GM04503 (cell line): ENCODE data around the gene POLR3E.
A peak's percentile ranks its signal among the peaks of the same experiment; 100 is the strongest.
"Not testable (repeated sequence)": the region's sequence is repeated elsewhere in the genome, so short reads cannot be mapped to it uniquely, and the experiment has no call there.

Source experiments
- DNase-seq: peaks from one replicate; pipeline ENCODE4 v3.0.0-alpha.2; 2012; ENCODE audit warnings: low read depth

The POLR3E gene

DNA sequence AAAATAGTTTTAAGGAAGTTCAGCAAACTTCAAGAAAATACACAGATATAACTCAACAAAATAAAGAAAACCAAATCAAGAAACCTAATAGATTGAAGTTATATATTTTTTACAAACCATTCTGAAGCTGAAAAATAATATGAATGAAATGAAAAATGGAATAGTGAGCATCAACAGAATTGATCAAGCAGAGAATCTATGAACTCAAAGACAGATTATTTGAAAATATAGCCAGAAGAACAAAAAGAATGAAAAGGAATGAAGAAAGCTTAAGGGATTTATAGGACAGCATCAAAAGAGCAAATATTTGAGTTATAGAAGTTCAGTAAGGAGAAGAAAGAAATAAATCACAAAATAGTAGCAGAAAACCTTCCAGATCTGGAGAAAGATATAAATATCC is 39.4 kb downstream of the POLR3E start:
- no peak for DNase-seq

DNA sequence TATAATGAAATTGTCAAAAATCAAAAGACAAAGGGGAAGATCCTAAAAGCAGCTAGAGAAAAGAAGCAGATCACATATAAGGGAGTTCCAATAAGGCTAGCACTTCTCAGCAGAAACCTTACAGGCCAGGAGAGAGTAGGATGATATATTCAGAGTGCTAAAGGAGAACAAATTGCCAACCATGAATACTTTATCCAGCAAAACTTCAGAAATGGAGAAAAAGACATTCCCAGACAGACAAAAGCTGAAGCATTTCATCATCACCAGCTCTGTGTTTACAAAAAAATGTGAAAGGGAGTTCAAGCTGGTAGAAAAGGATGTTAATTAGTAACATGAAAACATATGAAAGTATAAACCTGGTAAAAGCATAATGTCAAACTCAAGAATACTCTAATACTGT is 39.8 kb downstream of the POLR3E start:
- no peak for DNase-seq

DNA sequence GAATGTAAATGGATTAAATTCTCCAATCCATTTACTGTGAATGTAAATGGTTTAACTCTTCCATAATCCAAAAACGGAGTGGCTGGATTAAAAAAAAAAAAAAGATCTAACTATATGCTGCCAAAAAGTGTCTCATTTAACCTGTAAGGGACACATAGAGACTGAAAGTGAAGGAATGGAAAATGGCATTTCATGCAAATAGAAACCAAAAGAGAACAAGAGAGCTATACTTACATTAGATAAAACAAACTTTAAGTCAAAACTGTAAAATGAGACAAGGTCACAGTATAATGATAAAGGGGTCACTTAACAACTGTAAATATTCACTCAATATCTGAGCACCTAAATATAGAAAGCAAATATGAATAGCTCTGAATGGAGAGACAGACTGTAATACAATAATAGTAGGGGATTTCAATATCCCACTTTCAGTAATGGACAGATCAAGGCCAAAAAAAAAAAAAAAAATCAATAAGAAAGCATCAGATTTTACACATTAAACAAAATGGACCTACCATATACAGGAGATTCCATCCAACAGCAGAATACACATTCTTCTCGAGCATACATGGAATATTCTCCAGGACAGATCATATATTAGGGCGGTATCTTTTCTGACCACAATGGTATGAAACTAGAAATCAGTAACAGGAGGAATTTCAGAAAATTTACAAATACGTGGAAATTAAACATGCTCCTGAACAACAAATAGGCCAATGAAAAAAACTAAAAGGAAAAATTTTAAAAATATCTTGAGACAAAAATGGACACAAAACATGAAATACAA is 40.8 kb downstream of the POLR3E start:
- no peak for DNase-seq

DNA sequence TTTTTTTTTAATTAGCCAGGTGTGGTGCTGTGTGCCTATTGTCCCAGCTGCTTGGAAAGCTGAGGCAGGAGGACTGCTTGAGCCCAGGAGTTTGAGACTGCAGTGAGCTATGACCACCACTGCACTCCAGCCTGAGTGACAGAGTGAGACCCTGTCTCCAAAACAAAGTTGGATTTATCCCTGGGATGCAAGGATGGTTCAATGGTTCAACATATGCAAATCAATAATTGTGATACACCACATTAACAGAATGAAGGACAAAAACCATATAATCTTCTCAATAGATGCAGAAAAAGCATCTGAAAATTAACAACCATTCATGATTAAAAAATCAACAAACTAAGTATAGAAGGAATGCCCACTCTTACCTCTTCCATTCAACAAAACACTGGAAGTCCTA is 43.7 kb downstream of the POLR3E start:
- DNase-seq = no peak

DNA sequence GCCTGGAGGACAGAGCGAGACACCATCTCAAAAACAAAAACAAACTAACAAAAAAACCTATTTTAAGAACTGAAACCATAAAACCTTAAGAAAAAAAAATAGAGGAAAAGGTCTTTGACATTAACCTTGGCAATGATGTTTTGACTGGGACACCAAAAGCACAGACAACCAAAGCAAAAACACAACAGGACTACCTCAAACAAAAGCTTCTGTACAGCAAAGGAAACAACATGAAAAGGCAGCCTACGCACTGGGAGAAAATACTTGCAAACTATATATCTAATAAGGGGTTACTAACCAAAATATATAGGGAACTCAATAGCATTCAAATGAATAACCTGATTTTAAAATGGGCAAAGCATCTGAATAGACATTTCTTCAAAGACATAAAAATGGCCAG is 44.9 kb downstream of the POLR3E start:
- DNase-seq = no peak

DNA sequence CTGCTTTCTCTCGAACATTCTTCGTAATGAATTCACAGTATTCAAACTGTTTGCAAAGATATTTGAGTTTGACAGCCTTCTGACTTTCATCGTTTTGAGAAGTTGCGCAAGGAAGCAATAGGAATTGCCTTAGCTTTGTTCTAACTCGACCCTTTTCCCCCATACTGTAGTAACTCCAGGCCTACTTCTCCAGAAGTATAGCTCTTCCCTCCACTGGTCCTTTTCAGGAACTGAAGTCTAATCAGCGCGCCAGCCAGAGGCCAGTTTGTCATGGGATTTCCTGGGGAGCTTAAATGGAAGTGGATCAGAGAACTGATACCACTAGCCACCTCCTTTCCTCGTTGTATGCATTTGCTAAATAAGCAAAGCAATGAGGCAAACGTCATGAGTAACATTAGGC is 49.3 kb downstream of the POLR3E start:
- no peak for DNase-seq

DNA sequence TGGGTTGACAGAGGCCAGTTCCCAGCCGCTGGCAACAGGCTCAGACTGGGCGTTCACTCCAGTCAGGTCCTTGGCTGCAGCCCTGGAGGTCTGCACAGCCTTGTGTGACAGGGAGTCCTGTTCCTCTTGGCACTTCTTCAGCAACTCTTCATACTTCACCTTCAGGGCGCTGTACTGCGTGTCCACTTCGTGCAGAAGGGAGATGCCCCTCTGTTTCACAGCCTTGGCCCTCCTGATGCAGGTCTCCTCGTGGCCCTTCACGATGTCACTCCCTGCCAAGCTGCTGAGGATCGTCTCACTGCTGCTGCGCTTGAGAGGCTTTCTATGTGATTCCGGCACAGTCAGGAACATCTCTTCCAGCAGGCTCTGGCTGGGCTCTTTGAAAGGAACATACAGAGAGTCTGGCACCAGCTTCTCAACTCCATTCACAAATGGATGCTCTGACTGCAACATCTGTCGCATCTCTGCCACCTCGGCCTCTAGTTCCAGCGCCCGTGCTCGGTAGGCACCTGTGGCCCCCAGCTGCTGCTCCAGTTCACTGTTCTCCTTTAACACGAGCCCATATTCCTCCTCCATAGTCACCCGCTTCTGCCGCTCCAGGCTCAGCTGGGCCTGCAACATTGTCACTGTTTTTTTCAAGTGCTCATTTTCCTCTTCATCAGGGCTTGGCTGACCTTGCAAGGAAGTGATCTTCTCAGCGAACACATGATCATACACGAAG is 50.1 kb downstream of the POLR3E start:
- no peak for DNase-seq

DNA sequence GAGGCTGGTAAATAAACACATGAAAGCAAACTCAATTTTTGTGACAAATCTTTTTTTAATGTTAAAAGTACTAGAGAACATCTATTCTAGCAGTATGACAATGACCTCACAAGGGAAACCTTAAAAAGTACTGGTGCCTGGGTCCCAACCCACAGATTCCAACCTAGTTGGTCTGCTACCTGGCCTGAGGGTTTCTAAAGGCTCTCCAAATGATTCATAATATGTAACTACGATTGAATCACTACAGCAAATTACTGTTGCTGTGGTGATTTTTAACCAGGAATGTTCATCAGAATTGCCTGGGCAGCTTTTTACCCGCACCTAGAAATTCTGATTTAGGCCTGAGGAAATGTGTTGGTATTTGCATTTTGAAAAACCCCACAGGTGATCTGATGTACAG is 51.1 kb downstream of the POLR3E start:
- DNase-seq = no peak

DNA sequence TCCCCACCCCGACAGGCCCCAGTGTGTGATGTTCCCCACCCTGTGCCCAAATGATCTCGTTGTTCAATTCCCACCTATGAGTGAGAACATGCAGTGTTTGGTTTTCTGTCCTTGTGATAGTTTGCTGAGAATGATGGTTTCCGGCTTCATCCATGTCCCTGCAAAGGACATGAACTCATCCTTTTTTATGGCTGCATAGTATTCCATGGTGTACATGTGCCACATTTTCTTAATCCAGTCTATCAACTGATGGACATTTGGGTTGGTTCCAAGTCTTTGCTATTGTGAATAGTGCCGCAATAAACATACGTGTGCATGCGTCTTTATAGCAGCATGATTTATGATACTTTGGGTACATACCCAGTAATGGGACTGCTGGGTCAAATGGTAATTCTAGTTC is 53.8 kb downstream of the POLR3E start:
- DNase-seq = not testable (repeated sequence)

DNA sequence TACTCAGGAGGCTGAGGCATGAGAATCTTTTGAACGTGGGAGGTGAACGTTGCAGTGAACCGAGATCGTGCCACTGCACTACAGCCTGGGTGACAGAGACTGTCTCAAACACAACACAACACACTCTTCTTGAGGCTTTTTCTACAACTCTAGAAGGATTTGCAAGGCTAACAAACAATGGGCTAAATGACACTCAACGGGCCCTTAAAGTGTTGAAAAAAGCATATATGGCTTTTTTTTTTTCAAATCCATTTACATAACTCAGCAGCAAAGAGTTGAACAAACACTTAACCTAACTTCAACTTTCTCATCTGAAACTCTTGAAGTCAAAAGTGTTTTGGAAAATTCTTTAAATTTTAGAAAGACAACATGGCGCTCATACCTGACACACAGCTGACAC is 54.9 kb downstream of the POLR3E start:
- no peak for DNase-seq

DNA sequence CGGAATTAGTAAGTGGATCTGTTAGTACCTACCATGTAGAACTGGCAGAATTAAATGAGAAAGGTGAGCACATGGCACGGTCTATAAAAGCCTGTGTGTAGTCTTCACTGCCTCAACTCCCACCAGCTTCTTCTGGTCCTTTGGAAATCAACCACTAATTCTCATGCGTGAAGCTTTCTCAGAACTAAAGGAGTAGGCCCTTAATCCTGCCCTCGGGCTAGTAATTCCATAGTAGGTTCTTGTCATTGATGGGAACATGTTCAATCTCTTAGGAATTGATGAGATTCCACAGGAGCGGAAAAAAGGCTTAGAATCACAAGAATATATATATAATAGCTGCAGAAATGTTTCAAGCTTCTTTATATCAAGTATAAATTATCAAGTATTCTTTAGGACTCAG is 55.5 kb downstream of the POLR3E start:
- no peak for DNase-seq

DNA sequence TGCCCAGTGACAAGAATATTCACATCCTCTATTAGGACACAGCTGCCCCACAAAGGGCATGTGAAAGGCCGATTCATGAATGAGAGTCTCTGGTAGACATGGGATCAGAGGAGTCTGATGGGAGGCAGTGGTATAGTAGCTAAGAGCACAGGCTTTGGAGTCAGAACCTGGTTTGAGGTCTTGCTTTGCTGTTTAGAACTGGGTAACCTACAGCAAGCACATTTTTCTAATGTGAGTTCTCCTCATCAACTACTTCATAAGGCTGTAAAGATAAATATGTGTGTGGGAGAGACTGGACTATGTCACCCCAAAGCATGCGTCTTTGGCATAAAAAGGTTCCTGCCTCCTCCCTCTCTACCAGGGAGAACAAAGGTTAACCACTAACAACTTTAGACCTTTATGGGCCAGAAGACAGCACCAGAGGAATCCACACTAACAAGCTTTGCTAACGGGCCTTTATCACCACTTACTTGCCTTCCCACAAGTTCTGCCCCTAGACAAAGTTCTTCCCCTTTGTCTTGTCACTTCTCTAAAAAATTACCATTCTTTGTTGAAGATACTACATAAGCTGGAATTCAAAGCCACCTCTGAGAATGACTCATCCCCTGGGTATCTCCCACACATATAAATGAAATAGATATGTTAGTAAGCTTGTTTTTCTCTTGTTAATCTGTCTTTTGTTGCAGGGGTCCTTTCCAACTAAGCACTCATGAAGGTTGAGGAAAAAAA is 56.1 kb downstream of the POLR3E start:
- peak; percentile 85 for DNase-seq

DNA sequence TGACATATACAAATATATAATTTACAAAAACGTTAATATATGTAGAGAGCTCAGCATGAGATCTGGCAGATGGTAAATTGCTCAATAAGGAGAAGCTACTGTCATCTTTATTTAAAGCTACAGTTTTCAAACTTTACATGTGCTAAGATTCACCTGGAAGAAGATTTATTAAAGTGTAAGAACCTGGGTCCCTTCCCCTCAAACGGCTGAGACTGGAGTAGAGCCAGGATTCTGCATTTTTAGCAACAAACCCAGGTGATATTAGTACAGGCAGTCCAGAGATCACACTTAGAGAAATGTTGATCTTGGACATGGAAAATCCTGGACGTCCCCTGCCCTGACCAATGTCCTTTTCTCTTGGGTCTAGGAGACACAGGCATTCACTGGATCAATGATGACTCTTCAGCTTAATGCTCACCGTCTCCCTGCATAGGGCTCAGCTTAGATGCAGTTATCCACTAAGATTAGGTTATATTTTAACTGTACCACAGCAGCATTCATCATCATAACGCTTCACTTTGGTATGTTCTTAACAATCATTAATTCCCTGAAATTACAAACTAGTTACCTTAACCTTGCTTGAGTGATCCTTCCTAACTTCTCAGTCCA is 56.8 kb downstream of the POLR3E start:
- no peak for DNase-seq

DNA sequence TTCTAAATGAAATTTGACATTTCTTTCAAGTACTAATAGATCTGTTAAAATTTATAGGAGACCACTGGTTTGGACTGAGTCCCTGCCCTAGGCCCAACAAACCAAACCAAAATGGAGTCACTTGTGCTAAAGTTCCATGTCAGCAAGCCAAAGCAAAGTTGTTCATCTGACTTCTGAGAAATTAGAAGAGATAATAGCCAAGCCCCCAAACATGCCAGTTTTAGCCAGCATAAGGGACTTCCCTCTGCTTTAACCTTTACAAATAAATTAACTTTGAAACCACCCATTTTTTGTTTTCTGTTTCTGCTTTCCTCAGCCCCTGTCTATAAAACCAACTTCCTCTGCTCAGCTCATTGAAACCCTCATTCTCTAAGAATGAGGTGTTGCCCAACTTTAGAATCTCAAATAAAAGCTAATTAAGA is 58.3 kb downstream of the POLR3E start:
- DNase-seq = no peak

DNA sequence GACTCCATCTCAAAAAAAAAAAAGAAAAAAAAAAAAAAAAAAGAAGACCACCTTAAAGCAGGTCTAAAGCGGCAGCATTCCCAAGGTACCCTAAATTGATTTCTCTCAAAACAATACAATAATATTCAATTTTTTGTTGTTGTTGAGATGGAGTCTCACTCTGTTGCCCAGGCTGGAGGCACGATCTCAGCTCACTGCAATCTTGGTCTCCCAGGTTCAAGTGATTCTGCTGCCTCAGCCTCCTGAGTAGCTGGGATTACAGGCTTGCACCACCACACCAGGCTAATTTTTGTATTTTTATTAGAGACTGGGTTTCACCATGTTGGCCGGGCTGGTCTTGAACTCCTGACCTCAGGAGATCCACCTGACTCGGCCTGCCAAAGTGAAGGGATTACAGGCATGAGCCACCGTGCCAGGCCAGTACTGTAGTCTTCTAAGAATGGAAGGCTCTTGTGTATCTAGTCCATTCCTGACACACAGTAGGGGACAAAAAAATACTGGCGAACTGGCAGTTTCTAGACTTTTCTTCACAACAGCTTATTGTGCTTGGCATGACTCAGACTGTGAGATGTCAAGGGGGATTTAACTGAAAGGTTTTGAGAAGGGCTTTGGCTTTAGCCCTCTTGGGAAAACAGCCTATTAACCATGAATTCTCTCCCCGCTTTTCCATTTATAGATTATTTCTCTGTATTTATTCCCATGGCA is 59.9 kb downstream of the POLR3E start:
- no peak for DNase-seq

DNA sequence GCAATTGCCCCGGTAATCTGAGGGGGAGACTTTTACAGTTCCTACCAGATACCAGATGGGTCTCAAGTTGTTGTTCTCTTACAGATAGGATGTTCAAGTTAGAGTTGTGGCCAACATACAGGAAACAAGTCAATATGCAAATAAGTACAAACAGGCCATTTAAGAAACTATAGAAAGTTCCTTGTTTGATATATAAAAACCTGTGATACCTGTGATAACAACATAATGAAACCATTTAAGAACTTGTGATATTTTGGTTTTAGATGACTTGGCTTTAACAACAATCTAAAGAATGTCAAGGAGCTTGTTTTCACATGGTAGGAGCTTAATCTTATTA is 60.4 kb downstream of the POLR3E start:
- DNase-seq = no peak

DNA sequence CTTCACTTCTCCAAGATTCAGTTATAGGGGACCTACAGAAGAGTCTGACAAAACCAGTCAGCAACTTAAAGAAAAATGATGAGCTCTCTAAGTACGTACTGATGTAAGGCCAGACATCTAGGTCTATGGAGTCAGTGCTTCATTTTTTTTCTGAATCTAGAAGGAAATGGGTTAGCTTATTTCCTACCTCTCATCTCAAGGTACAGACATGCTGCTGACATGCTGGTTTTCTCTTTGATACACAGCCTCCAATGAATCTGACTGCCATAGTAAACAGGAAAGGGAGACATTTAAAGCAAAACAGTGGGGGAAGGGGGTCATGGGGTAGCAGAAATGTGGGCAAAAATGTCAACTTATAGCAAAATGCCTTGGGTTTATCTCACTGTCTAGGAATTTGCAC is 60.8 kb downstream of the POLR3E start:
- DNase-seq = no peak

DNA sequence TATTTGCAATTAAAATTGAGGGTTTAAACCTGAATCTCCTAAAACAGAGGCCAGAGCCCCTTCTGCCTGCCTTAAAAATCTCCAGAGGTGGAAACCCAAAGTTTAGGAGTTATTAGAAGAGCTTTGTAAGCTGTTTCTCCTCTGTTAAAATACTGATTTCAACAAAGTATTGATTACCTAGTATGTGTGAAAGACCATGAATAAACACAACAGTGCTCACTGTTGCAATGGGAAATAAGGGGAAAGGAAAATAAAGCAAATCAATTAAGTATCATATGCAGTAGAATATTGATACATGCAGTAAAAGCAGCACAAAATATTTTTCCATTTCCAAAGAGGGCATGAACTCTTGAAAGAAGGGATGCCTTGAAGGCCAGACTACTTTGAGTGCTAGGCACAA is 62.5 kb downstream of the POLR3E start:
- no peak for DNase-seq

DNA sequence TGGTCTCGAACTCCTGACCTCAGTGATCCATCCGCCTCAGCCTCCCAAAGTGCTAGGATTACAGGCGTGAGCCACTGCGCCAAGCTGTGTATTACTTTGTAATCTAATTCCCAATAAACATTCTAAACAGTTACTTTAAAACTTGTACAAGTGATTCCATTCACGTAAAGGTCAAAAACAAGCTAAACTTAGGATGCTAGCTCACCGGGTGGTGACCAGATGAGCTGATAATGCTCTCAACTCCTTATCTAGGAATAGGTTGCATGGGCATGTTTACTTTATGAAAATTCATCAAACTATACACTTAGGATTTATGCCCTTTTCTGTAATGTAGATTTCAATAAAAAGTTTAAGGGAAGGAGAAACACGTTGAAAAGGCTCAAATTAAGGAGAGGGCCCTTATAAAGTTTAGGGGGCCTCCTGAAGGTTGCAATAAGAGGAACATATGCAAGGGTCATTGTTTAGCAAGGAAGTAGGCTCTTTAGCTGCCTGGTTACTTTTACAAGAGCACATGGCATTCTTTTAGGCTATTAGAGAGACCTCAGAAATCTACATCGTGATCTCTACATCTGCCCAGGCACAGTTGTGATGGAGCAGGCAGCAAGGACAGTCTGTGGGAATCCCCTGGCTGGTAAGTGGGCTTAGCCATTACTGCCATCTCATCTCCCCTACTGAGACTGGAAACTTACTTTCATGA is 63.9 kb downstream of the POLR3E start:
- no peak for DNase-seq

DNA sequence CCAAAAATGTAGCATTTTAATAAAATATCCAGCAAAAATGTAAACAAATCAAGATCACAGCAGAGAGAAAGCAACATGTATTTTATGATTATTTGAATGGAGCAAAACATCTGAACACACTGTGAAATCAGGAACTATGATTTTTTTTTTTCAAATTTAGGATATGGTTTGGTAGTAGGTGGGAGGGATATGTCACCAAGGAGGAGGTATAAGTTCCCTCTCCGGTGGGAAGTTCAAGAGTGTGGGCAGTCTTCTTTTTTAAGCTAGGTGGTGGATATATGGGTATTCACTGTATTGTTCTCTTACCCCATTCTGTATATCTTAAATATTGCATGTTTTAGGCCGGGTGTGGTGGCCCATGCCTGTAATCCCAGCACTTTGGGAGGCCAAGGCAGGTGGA is 67.0 kb downstream of the POLR3E start:
- DNase-seq = no peak

DNA sequence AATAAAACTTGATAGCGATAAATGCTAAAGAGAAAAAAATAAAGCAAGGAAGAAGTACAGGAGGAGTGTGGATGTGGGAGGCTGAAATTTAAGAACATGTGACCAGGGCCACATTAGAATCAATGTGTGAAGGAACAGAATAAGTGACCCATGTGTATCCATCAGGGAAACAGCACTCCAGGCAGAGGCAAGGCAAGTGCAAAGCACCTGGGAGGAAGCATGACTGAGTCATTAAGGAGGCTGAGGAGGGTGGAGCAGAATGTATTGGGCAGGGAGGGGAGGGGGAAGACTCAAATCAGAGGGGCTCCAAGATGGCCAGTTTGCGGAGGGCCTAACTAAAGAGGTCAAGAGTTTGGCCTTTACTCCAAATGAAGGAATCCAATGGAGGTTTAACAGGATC is 69.2 kb downstream of the POLR3E start:
- no peak for DNase-seq

DNA sequence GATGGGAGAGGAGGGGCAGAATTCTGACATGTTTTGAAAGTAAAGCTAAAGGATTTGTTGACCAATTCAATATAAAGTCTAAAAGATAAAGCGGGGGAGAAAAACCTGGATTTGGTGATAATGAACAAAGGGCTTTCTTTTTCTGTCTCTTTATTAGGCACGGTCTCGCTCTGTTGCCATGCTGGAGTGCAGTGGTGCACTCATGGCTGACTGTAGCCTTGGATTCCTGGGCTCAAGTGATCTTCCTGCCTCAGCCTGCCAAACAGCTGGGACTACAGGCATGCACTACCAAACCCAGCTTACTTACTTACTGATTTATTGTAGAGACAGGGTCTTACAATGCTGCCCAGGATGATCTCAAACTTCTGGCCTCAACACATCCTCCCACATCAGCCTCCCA is 69.7 kb downstream of the POLR3E start:
- no peak for DNase-seq
